Liver (tissue), 9 donors: ENCODE results near the gene HSP90AB1. TPM values are rescaled to one million over a fixed set of nuclear protein-coding genes. Genes with fewer than 3 reads are reported as not detected.
A peak's percentile ranks its signal among the peaks of the same experiment; 100 is the strongest.

Experiments
- DNase-seq: peaks from one replicate; pipeline ENCODE4 v3.0.0-alpha.2; 2017; ENCODE audit warnings: low spot score
- H3K27ac ChIP-seq, 2 donors: one replicate each; pipeline ENCODE4 v1.7.0; 2013; ENCODE audit warnings: inconsistent platforms in 2 of 2, low read length in 2 of 2, control low read depth in 1 of 2, low read depth in 1 of 2, mild to moderate bottlenecking in 1 of 2
- H3K27me3 ChIP-seq, 4 donors: one replicate each; pipeline versions ENCODE4 v1.6.1 to v1.7.0; 2013; ENCODE audit warnings: low read length in 3 of 4, inconsistent platforms in 1 of 4, mild to moderate bottlenecking in 1 of 4, moderate library complexity in 1 of 4; ENCODE audit not compliant: control insufficient read depth in 4 of 4, insufficient read depth in 4 of 4
- H3K36me3 ChIP-seq, 4 donors: one replicate each; pipeline versions ENCODE4 v1.6.1 to v1.7.0; 2013; ENCODE audit warnings: low read length in 3 of 4, mild to moderate bottlenecking in 3 of 4, low read depth in 1 of 4, moderate library complexity in 1 of 4; ENCODE audit not compliant: control insufficient read depth in 4 of 4, insufficient read depth in 3 of 4
- H3K4me1 ChIP-seq, 4 donors: one replicate each; pipeline versions ENCODE4 v1.6.1 to v1.7.0; 2013; ENCODE audit warnings: low read length in 3 of 4, mild to moderate bottlenecking in 3 of 4, moderate library complexity in 1 of 4; ENCODE audit not compliant: control insufficient read depth in 4 of 4, insufficient read depth in 4 of 4
- H3K4me3 ChIP-seq, 3 donors: one replicate each; pipeline versions ENCODE4 v1.6.1 to v1.7.0; 2013; ENCODE audit warnings: low read length in 3 of 3, control low read depth in 1 of 3, low read depth in 1 of 3, mild to moderate bottlenecking in 1 of 3
- H3K9ac ChIP-seq, 2 donors: one replicate each; pipeline ENCODE4 v1.7.0; 2013; ENCODE audit warnings: low read length in 2 of 2, mild to moderate bottlenecking in 2 of 2, moderate library complexity in 2 of 2, control low read depth in 1 of 2, low read depth in 1 of 2
- H3K9me3 ChIP-seq, 4 donors: one replicate each; pipeline versions ENCODE4 v1.6.1 to v1.7.0; 2013; ENCODE audit warnings: low read length in 3 of 4; ENCODE audit not compliant: control insufficient read depth in 4 of 4
- EGR1 ChIP-seq, 2 donors: IDR thresholded peaks; 2 replicates each; pipeline ENCODE4 v1.6.1; 2016 to 2018; ENCODE audit warnings: antibody characterized with exemption in 2 of 2, low read depth in 2 of 2
- FOXA1 ChIP-seq: IDR thresholded peaks from 2 replicates; pipeline ENCODE4 v1.6.1; 2016; ENCODE audit warnings: antibody characterized with exemption
- FOXA2 ChIP-seq: IDR thresholded peaks from 2 replicates; pipeline ENCODE4 v1.6.1; 2016; ENCODE audit warnings: antibody characterized with exemption
- GABPA ChIP-seq, 2 donors: IDR thresholded peaks in 1 of 2; conservative IDR thresholded peaks in 1 of 2; 2 replicates each; pipeline ENCODE4 v1.6.1; 2016; ENCODE audit warnings: antibody characterized with exemption in 2 of 2, mild to moderate bottlenecking in 1 of 2, moderate library complexity in 1 of 2
- HNF4A ChIP-seq, 2 donors: conservative IDR thresholded peaks; 2 replicates each; pipeline ENCODE4 v1.6.1; 2016; ENCODE audit warnings: antibody characterized with exemption in 2 of 2, mild to moderate bottlenecking in 2 of 2
- HNF4G ChIP-seq: IDR thresholded peaks from 2 replicates; pipeline ENCODE4 v1.6.1; 2016; ENCODE audit warnings: antibody characterized with exemption
- JUND ChIP-seq, 2 donors: IDR thresholded peaks; 2 replicates each; pipeline ENCODE4 v1.6.1; 2016; ENCODE audit warnings: antibody characterized with exemption in 2 of 2
- NR2F2 ChIP-seq: IDR thresholded peaks from 2 replicates; pipeline ENCODE4 v1.6.1; 2016; ENCODE audit warnings: antibody characterized with exemption
- RAD21 ChIP-seq, 2 donors: IDR thresholded peaks; 2 replicates each; pipeline ENCODE4 v1.6.1; 2016; ENCODE audit warnings: antibody characterized with exemption in 2 of 2, mild to moderate bottlenecking in 2 of 2
- RXRA ChIP-seq, 2 donors: IDR thresholded peaks; 2 replicates each; pipeline ENCODE4 v1.6.1; 2017 to 2018; ENCODE audit warnings: antibody characterized with exemption in 2 of 2, mild to moderate bottlenecking in 1 of 2
- SP1 ChIP-seq: IDR thresholded peaks from 2 replicates; pipeline ENCODE4 v1.6.1; 2018; ENCODE audit warnings: antibody characterized with exemption, mild to moderate bottlenecking
- TAF1 ChIP-seq: conservative IDR thresholded peaks from 2 replicates; pipeline ENCODE4 v1.6.1; 2016; ENCODE audit warnings: antibody characterized with exemption, mild to moderate bottlenecking
- YY1 ChIP-seq: IDR thresholded peaks from 2 replicates; pipeline ENCODE4 v1.6.1; 2016; ENCODE audit warnings: antibody characterized with exemption, mild to moderate bottlenecking
- WGBS: extraction: QIAGEN DNeasy Blood & Tissue Kit; methylation state at CpG from one replicate; pipeline ENCODE4 v1.1.7; 2013; 5-methylcytosine and 5-hydroxymethylcytosine counted together
- polyA plus RNA-seq, 2 donors: library from polyadenylated mRNA; stranded (reverse) in 1 of 2; unstranded in 1 of 2; fragments of 200-250 nt in 1 of 2; fragments of >200 nt in 1 of 2; fragmentation: Nextera tagmentation in 1 of 2; extraction: Ambion mirVana in 1 of 2; gene quantifications; one replicate each; pipeline versions ENCODE4 v1.2.1 to v1.2.3, GENCODE V29; 2013 to 2015
- total RNA-seq, 2 donors: library from RNA; depleted of rRNA; stranded (reverse); fragments of >200 nt; gene quantifications; one replicate each; pipeline ENCODE4 v1.2.3, GENCODE V29; 2014
- TF ChIP-seq, protein P1 (sequence below): IDR thresholded peaks from 2 replicates; pipeline ENCODE4 v1.6.1; 2016; ENCODE audit warnings: antibody characterized with exemption
- TF ChIP-seq, protein P2 (sequence below): fragments of 150-350 bp; IDR thresholded peaks from 2 replicates; pipeline ENCODE4 v1.5.1; 2017; ENCODE audit warnings: improper control_type of control experiment, low read depth, low read length; ENCODE audit not compliant: missing input control
- TF ChIP-seq, protein P3 (sequence below): IDR thresholded peaks from 2 replicates; pipeline ENCODE4 v1.6.1; 2016; ENCODE audit warnings: antibody characterized with exemption
- TF ChIP-seq, protein P4 (sequence below): IDR thresholded peaks from 2 replicates; pipeline ENCODE4 v1.6.1; 2016; ENCODE audit warnings: antibody characterized with exemption
- donor health status: healthy.
- donor health status: healthy.
- donor health status: healthy.
- donor health status: healthy.
- donor health status: healthy.

HSP90AB1 gene
- total and polyA plus RNA-seq, 4 donors, result 129 to 281 (median 203) TPM

DNA sequence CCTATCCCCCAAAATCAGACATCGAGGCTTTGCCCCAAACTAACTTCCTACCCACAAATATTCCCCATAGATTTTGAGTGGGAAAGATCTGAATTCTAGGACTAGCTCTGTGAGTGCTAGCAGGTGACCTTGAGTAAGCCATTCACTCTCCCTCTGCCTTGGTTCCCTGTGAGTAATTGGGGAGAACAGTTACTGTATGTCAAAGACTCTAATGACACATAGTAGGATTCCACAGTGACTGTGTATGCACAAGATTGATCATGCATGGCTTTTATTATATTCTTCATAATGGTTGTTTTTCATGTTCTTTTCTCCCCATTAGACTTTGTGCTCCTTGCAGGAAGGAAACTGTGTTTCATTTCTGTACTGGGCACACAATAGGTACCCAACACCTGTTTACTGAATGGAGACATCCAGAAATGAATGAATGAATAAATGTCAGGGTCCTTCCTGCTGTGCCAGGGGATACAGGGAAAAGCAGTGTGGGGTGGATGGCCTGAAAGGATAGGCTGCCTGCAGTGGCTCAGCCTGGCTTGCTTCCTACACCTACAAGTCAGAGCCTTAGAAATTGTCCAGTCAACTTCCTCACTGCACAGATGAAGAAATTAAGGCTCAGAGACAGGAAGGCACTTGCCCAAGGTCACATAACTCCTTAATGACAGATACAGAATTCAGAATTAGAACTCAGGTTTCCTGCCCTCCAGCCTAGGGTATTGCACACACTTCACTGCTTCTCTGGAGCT is 22.4 kb downstream of the HSP90AB1 start:
- 76% methylated on average over 1 of the region's 1 CpG for WGBS
- Histone ChIP-seq H3K9me3 (no peaks in the 10 kb centered on the region), H3K4me3 (no peak overlapping the region), H3K27ac (no peak overlapping the region), H3K36me3 (no peaks in the 10 kb centered on the region), H3K9ac (no peak overlapping the region), H3K27me3 (peaks cover 0 to 11% (median 3%) of the 10 kb centered on the region in 4 donors), H3K4me1 (peaks cover 4 to 8% (median 6%) of the 10 kb centered on the region in 4 donors)
- no peak for DNase-seq
- TF ChIP-seq TAF1, result no peak
- no peak for TF ChIP-seq RXRA (IDR thresholded peaks at IDR 0.05)
- TF ChIP-seq, protein P1, sequence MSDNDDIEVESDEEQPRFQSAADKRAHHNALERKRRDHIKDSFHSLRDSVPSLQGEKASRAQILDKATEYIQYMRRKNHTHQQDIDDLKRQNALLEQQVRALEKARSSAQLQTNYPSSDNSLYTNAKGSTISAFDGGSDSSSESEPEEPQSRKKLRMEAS, result no peak
- no peak for TF ChIP-seq FOXA2
- TF ChIP-seq, protein P2, sequence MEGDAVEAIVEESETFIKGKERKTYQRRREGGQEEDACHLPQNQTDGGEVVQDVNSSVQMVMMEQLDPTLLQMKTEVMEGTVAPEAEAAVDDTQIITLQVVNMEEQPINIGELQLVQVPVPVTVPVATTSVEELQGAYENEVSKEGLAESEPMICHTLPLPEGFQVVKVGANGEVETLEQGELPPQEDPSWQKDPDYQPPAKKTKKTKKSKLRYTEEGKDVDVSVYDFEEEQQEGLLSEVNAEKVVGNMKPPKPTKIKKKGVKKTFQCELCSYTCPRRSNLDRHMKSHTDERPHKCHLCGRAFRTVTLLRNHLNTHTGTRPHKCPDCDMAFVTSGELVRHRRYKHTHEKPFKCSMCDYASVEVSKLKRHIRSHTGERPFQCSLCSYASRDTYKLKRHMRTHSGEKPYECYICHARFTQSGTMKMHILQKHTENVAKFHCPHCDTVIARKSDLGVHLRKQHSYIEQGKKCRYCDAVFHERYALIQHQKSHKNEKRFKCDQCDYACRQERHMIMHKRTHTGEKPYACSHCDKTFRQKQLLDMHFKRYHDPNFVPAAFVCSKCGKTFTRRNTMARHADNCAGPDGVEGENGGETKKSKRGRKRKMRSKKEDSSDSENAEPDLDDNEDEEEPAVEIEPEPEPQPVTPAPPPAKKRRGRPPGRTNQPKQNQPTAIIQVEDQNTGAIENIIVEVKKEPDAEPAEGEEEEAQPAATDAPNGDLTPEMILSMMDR, result no peak
- no peak for TF ChIP-seq GABPA (IDR thresholded peaks at IDR 0.05 in 1 of 2, conservative IDR thresholded peaks at IDR 0.05 in 1 of 2)
- TF ChIP-seq YY1, result no peak
- TF ChIP-seq HNF4G, result no peak
- TF ChIP-seq JUND (IDR thresholded peaks at IDR 0.05), result no peak
- TF ChIP-seq, protein P3, sequence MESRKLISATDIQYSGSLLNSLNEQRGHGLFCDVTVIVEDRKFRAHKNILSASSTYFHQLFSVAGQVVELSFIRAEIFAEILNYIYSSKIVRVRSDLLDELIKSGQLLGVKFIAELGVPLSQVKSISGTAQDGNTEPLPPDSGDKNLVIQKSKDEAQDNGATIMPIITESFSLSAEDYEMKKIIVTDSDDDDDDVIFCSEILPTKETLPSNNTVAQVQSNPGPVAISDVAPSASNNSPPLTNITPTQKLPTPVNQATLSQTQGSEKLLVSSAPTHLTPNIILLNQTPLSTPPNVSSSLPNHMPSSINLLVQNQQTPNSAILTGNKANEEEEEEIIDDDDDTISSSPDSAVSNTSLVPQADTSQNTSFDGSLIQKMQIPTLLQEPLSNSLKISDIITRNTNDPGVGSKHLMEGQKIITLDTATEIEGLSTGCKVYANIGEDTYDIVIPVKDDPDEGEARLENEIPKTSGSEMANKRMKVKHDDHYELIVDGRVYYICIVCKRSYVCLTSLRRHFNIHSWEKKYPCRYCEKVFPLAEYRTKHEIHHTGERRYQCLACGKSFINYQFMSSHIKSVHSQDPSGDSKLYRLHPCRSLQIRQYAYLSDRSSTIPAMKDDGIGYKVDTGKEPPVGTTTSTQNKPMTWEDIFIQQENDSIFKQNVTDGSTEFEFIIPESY, result no peak
- no peak for TF ChIP-seq HNF4A (conservative IDR thresholded peaks at IDR 0.05)

DNA sequence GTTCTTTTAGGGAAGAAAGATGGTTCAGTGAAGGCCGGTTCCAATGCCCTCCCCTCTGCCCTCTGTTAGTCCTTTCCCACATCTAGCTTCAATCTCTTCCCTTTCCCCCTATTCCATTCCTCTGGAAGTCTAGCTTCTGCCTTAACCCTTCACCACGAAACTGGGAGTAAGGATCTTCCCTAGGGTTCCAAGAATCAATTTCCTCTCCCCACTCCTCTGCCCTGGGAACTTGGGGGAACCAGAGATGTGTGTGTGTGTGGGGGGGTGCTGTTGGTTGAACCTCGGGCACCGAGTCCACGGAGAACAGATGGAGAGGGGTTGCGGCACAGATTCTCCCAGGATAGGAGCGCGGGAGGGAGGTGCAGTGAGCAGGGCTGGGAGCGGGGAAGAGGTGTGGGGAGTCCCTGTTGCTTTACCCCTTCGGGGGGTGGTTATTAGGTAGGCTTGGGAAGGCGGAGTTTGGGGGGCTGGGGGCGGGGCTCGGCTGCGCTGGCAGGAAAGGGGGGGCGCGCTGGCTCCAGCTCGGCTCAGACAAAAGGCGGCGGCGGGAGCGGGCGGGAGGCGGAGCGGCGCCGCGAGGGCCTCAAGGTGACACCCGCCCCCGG is 23.1 kb downstream of the HSP90AB1 start, which contains the start of gene TMEM151B:
TSS of gene TMEM151B (plus strand) at position 530 of the 605 bp plus-strand sequence. CDS start 293 bp downstream, outside the sequence.
- Histone ChIP-seq H3K4me1 (peaks cover 0 to 2% (median under 1%) of the 10 kb centered on the region in 4 donors), H3K4me3 (peak within 1 kb of the TSS in 1 of 3 donors; percentile 53), H3K9me3 (no peaks in the 10 kb centered on the region), H3K27ac (no peak within 1 kb of the TSS), H3K36me3 (no peaks in the 10 kb centered on the region), H3K9ac (no peak within 1 kb of the TSS), H3K27me3 (peaks cover 0 to 11% (median 3%) of the 10 kb centered on the region in 4 donors)
- TF ChIP-seq FOXA1, result no peak
- TF ChIP-seq HNF4A (conservative IDR thresholded peaks at IDR 0.05), result no peak
- TF ChIP-seq RXRA (IDR thresholded peaks at IDR 0.05), result no peak
- no peak for TF ChIP-seq SP1
- no peak for TF ChIP-seq FOXA2
- TF ChIP-seq, protein P3, result no peak
- no peak for TF ChIP-seq JUND (IDR thresholded peaks at IDR 0.05)
- no peak for TF ChIP-seq YY1
- no peak for TF ChIP-seq EGR1 (IDR thresholded peaks at IDR 0.05; ENCODE audit: low read depth in 2 of 2)
- TF ChIP-seq NR2F2, result no peak
- TF ChIP-seq, protein P1, result no peak
- TF ChIP-seq, protein P4, sequence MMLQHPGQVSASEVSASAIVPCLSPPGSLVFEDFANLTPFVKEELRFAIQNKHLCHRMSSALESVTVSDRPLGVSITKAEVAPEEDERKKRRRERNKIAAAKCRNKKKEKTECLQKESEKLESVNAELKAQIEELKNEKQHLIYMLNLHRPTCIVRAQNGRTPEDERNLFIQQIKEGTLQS, result no peak
- TF ChIP-seq, protein P2, result no peak
- no peak for TF ChIP-seq RAD21 (IDR thresholded peaks at IDR 0.05)
- no peak for TF ChIP-seq TAF1
- 20% methylated on average over 28 of the region's 29 CpGs for WGBS
- DNase-seq, result no peak
